GM12864 (cell line): Measurements from ENCODE around the gene FBN1.

Source experiments
- DNase-seq: peaks from one replicate; pipeline ENCODE4 v3.0.0-alpha.2; 2011; ENCODE audit warnings: low read depth
- H3K4me3 ChIP-seq: 2 replicates; pipeline ENCODE4 v1.5.1; 2011; ENCODE audit warnings: mild to moderate bottlenecking, low read depth, low read length, control low read depth
- CTCF ChIP-seq: IDR thresholded peaks from 2 replicates; pipeline ENCODE4 v1.5.1; 2011; ENCODE audit warnings: low read depth, mild to moderate bottlenecking, moderate library complexity, low read length, control low read depth, inconsistent platforms; ENCODE audit errors: missing control alignments

Gene FBN1

GRCh38 chr15:48469681-48470080, 175.8 kb downstream of the FBN1 start:
- no peak for TF ChIP-seq CTCF
- DNase-seq = no peak
- no peak overlapping the region for H3K4me3 ChIP-seq

DNA sequence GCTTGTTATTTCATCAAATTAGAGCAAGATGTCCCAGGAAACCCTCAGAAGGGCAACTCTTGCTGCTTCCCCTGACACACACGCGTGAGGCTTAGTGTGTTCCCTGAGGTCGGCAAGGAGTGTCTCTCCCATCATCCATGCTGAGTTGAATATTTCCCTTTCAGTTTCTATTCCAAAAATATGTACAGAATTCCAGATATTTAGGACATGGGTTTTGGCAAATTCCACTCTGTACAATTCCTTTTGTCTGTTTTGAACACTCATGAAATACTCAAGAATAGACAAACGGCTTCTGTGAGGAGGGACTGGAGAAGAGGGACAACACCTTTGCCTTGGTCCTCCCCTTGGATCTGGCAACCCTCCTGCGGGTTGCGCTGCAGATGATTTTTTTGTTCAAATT, 176.2 kb downstream of the FBN1 start:
- TF ChIP-seq CTCF = no peak
- no peak for DNase-seq
- no peak overlapping the region for H3K4me3 ChIP-seq

DNA sequence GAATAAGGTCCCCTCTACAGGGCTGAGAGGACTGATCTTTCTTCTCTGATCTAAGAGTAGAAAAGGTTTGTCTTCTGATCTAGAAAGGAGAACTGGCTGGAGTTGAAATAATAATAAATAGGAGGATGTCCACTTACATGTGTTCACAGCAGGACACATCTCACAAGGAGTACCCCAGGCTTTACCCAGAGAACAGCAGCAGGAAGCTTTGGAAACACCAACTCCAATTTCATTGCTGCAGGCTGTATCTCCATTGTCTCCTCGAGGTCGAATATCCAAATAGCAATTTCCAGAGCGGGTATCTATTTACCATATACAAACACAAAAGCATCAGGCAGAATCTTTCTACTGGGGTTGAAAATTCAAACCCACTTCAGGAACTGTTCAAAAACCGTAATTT, 177.7 kb downstream of the FBN1 start:
- TF ChIP-seq CTCF = no peak
- H3K4me3 ChIP-seq = no peak overlapping the region
- DNase-seq = no peak

DNA sequence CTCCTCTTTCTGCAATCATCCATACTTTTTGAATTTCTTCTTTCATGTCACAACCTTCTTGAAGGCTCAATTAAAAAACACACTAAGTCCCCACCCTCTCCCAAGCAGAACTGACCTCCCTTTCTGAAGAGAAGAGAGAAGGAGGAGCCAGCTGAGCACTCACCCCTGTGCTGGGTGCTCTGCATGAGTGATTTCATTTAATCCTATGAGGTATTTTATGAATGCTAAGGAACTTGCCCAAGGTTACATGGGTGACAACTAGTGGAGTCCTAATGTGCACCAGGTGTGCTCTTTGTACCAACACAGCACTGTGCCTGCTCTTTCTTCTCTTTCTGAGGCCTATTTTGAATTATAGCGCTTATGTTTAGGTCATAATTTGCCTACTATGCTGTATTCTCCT, 178.7 kb downstream of the FBN1 start:
- no peak for TF ChIP-seq CTCF
- DNase-seq = no peak
- H3K4me3 ChIP-seq = no peak overlapping the region

DNA sequence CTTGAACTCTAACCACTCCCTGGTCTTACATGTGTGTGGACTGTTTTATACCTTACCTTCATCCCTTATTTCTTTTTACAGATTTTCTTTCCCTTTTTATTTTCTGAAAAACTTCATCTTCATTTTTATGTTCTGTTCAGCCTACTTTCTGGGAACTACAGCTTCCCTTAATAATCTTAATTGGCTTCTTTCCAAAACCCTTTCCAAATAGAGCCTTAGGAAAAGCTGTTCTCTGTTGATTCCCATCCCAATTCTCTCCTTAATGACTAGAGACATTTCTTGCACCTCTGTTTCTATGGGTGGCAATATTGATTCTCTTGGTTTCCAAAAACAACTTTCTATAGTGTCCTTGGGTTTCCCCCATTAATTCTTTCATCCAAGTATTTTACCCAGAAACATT, 179.4 kb downstream of the FBN1 start:
- H3K4me3 ChIP-seq = no peak overlapping the region
- no peak for DNase-seq
- no peak for TF ChIP-seq CTCF

DNA sequence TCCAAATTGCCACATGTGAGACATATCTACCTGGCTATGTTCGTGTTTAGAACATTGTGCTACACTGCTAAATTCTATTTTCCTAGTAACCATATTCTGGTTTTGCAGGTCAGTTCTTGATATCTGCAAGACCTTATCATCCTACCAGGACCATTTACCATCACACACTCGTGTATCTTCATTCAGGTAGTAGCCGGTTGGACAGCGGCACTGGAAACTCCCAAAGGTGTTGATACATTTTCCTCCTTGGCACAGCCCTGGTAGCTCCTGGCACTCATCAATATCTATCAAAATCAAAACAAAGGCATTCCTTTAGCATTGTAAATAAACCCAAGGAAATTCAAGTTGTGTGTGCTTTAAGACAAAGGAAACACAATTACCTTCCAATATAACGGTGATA, 180.1 kb downstream of the FBN1 start:
- TF ChIP-seq CTCF = no peak
- no peak overlapping the region for H3K4me3 ChIP-seq
- no peak for DNase-seq

DNA sequence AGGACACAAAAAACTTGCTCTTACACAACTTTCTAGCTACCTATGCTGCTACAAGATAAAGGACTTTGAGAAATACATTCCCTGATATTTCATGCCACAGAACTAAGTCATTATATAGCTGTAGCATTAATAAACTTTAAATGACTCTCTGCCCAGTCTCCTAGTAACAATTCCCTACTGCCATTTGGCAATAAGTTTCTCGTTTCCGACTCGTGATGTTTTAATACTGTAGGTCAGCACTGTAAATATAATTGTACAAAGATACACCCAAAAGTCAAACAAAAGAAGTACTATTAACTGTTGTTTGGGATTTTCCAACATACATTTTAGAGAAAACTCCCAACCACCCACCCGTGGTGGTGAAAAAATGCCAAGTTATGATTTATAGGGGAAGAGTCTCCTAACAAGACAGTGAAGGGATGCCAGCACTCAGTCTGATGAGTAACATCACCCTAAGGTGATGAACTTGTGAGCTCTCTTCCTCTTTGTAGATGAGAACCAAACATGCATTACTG, 182.1 kb downstream of the FBN1 start:
- DNase-seq = no peak
- no peak overlapping the region for H3K4me3 ChIP-seq
- no peak for TF ChIP-seq CTCF
